AG09309 (cell line): ENCODE measurements around the gene ATP5ME.

Experiments used
- DNase-seq: peaks from one replicate; pipeline ENCODE4 v3.0.0-alpha.2; 2010; ENCODE audit warnings: low read depth
- H3K4me3 ChIP-seq: 2 replicates; pipeline ENCODE4 v1.5.1; 2011; ENCODE audit warnings: mild to moderate bottlenecking, low read depth, low read length, moderate library complexity; ENCODE audit not compliant: control insufficient read depth
- CTCF ChIP-seq: IDR thresholded peaks from 2 replicates; pipeline ENCODE4 v1.5.1; 2011; ENCODE audit warnings: mild to moderate bottlenecking, low read depth, low read length, inconsistent platforms; ENCODE audit not compliant: insufficient read depth, control insufficient read depth; ENCODE audit errors: missing control alignments

The ATP5ME gene

DNA sequence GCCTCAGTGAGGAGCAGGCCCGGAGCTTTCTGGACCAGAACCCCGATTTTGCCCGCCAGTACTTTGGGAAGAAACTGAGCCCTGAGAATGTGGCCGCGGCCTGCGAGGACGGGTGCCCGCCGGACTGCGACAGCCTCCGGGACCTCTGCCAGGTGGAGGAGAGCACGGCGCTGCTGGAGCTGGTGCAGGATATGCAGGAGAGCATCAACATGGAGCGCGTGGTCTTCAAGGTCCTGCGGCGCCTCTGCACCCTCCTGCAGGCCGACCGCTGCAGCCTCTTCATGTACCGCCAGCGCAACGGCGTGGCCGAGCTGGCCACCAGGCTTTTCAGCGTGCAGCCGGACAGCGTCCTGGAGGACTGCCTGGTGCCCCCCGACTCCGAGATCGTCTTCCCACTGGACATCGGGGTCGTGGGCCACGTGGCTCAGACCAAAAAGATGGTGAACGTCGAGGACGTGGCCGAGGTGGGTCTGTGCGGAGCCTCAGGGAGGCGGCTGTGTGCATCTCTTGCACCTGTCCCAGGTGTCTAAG lies 48.4 kb downstream of the ATP5ME start:
- no peak overlapping the region for H3K4me3 ChIP-seq
- no peak for TF ChIP-seq CTCF
- DNase-seq = no peak

- no peak for DNase-seq
- no peak within 1 kb of the TSS for H3K4me3 ChIP-seq
- TF ChIP-seq CTCF = no peak
Observed at GRCh38 chr4:624705-625590, 49.1 kb downstream of the ATP5ME start, which contains the start of gene PDE6B. Gene PDE6B, plus strand, starts transcription at chr4:625573. Its CDS starts 54 bp downstream, at chr4:625627.

DNA sequence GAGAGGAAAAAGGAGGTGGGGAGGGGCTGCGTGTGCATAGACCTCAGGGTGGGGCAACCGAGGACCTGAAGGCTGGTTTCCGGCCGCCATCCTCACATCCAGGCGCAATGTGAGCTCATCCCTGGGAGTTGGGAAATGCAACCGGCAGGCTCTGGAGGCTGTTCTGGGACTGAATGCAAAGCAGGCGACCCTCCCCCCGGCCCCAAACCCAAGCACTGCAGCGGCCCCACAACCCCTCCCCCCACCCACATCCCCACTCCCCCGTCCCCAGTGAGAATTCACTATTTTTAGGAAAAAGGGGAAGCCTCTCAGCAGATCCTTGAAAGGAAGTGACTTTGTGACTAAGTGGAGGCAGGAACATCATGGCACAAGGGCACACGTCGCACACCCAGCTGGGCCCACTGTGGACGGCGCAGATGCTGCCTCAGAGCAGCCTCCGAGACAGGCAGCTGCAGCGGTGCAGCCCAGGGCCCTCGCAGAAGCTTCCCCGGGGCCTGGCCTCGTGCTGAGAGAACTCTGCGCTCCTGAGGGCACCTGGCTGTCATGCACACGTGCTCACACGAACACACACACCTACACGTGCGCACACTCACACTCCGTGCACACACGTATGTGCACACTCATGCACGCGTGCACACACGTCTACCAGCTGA lies 50.0 kb downstream of the ATP5ME start:
- TF ChIP-seq CTCF = no peak

DNA sequence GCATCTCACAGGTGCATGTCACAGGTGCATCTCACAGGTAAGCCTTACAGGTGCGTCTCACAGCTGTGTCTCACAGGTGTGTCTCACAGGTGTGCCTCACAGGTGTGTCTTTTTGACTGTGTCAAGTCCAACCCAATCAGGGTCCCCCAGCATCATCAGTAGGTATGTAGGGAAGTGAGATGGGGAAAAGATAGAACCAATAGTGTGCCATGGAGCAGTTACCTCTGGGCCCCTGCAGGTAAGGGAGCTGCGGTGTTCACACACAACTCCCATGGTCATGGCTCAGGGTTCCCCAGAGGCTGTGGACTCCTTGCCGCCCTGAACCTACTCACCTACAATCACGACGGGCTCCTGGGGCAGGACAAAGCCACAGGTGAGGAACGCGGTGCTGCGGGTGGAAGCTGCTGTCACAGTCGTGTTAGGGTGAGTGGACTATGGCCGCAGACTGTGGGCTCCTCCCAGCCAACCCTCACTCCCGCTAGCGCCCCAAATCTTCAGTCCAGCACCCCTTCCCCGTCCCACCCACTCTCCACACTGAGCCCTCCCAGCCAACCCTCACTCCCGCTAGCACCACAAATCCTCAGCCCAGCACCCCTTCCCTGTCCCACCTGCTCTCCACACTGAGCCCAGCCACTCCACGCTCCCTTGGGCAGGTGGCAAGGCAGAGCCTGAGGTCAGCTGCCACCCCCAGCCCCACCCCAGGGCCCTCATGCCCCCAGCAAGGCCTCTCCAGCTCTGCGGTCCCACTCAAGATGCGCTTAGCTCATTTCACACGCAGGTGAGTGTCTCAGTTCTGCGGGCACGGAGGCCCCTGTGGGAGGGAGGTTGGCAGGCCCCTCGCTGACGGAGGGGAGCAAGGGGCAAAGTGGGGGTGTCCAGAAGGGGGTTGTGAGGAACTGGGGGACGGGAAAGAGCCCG lies 50.8 kb downstream of the ATP5ME start:
- no peak overlapping the region for H3K4me3 ChIP-seq
- TF ChIP-seq CTCF = no peak
- no peak for DNase-seq

More for the DNA sequence above, 50.0 kb downstream of the ATP5ME start:
- H3K4me3 ChIP-seq = no peak overlapping the region
- DNase-seq = no peak
